Stimulated activated CD4-positive, alpha-beta T cell treated with anti-CD3 and anti-CD28 coated beads, Interleukin-1b, Interleukin-23, amount 100 ng/mL, for 48 hours (primary cell): ENCODE measurements around the gene HBA1.
"Not testable (repeated sequence)": the region's sequence is repeated elsewhere in the genome, so short reads cannot be mapped to it uniquely, and the experiment has no call there.

Experiments
- DNase-seq: peaks from one replicate; pipeline ENCODE4 v3.0.0-alpha.2; 2020

HBA1 gene

GRCh38 chr16:176006-176405, 474 bp upstream of the HBA1 start:
- DNase-seq, result not testable (repeated sequence)

GRCh38 chr16:177394-177822, 928 bp downstream of the HBA1 start:
- DNase-seq, result no peak

- DNase-seq, result no peak
These were observed 1.6 kb downstream of the HBA1 start for GRCh38 chr16:177981-178667.

GRCh38 chr16:178668-179015, 2.2 kb downstream of the HBA1 start:
- DNase-seq, result no peak

GRCh38 chr16:179211-180092, 3.0 kb downstream of the HBA1 start:
- DNase-seq, result no peak

- no peak for DNase-seq
These were observed 3.7 kb downstream of the HBA1 start, which contains the start of gene HBQ1 for GRCh38 chr16:180101-180675. HBQ1 (plus strand) TSS chr16:180459; CDS start chr16:180487, 28 bp downstream.

- DNase-seq, result peak; percentile 86
These were observed 4.4 kb downstream of the HBA1 start for GRCh38 chr16:180681-181564.

GRCh38 chr16:181565-182021, 5.1 kb downstream of the HBA1 start:
- no peak for DNase-seq

- no peak for DNase-seq
These were observed 6.5 kb downstream of the HBA1 start for GRCh38 chr16:183005-183404.

GRCh38 chr16:185213-185612, 8.7 kb downstream of the HBA1 start:
- DNase-seq, result no peak

- DNase-seq, result no peak
These were observed 9.2 kb downstream of the HBA1 start for GRCh38 chr16:185691-186090.

- DNase-seq, result no peak
These were observed 10.8 kb downstream of the HBA1 start for GRCh38 chr16:187330-187729.

- DNase-seq, result peak; percentile 23
These were observed 12.2 kb downstream of the HBA1 start for GRCh38 chr16:188674-189073.

GRCh38 chr16:189604-190186, 13.2 kb downstream of the HBA1 start:
- DNase-seq, result no peak

- DNase-seq, result no peak
These were observed 15.4 kb downstream of the HBA1 start for GRCh38 chr16:191831-192230.

- no peak for DNase-seq
These were observed 16.2 kb downstream of the HBA1 start for GRCh38 chr16:192686-193085.

- no peak for DNase-seq
These were observed 17.0 kb downstream of the HBA1 start for GRCh38 chr16:193441-193840.

- DNase-seq, result no peak
These were observed 18.0 kb downstream of the HBA1 start for GRCh38 chr16:194516-194915.

- DNase-seq, result no peak
These were observed 23.9 kb downstream of the HBA1 start for GRCh38 chr16:200388-200787.

GRCh38 chr16:203246-203645, 26.8 kb downstream of the HBA1 start:
- no peak for DNase-seq

GRCh38 chr16:204046-204445, 27.6 kb downstream of the HBA1 start:
- DNase-seq, result not testable (repeated sequence)

- DNase-seq, result not testable (repeated sequence)
These were observed 32.9 kb downstream of the HBA1 start for GRCh38 chr16:209359-209758.
